ENCODE results near the gene KCNAB2. TPM values are rescaled to one million over a fixed set of nuclear protein-coding genes. Genes with fewer than 3 reads are reported as not detected.
"Not testable (repeated sequence)": the region's sequence is repeated elsewhere in the genome, so short reads cannot be mapped to it uniquely, and the experiment has no call there.

KCNAB2 gene
- total RNA-seq, 1 donor from 2014 or later = 3.3 TPM

DNA sequence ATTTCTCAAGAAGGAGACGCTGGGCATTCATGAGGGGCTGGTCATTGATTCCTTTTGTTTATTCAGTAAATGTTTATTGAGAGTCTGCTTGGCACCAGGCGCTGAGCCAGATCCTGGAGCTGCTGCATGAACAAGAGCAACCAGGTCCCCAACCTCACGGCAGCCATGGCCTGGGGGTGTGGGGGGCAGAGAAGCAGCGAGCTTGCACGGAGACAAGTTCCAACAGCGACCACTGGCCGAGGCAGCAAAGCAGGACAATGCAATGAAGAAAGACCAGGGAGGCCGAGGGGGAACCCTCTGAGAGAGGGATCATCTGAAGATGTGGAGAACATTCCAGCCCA, 7.5 kb downstream of the KCNAB2 start:
- no peak for TF ChIP-seq CTCF (conservative IDR thresholded peaks at IDR 0.05; ENCODE audit: low read depth, low read length)
- no peak overlapping the region for H3K4me3 ChIP-seq (ENCODE audit: low read depth, low read length)
- DNase-seq (ENCODE audit: low read depth) = no peak

DNA sequence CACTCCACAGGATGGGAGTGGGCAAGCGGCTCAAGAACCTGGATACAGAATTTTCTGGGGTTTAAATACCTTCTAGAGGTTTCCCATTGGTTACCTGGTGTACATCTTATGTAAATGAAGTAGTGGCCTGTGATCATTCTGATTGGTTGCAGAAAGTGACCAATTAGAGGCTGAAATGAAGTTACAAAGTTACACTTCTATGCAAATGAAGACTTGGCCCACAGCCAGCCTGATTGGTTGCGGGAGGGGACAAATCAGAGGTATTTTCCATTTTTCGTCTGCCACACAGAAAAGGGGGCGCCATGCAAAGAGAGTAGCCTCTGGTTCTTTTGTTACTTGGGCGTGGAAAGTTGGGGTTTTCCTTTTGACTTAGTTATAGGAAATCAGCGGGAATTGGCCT, 8.9 kb downstream of the KCNAB2 start:
- no peak for DNase-seq (ENCODE audit: low read depth)
- no peak for TF ChIP-seq CTCF (conservative IDR thresholded peaks at IDR 0.05; ENCODE audit: low read depth, low read length)
- H3K4me3 ChIP-seq (ENCODE audit: low read depth, low read length) = no peak overlapping the region

DNA sequence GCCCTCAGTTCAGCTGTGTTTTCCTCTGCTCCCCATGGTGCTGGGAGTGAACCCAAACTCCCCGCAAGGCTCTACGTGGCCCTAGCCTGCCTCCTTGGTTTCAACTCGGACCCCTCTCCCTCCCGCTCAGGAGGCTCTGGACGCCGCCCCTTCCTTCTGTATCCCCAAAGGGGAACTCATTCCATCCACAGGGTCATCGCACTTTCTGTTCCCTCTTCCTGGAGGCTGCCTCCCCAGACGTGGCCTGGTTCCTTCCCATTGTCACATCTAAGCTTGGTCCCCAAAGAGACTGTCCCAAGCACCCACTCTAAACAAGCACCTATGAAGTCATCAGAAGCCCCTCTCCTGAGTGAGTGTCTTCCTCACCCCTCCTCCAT, 10.9 kb downstream of the KCNAB2 start:
- TF ChIP-seq CTCF (conservative IDR thresholded peaks at IDR 0.05; ENCODE audit: low read depth, low read length) = no peak
- no peak for DNase-seq (ENCODE audit: low read depth)

DNA sequence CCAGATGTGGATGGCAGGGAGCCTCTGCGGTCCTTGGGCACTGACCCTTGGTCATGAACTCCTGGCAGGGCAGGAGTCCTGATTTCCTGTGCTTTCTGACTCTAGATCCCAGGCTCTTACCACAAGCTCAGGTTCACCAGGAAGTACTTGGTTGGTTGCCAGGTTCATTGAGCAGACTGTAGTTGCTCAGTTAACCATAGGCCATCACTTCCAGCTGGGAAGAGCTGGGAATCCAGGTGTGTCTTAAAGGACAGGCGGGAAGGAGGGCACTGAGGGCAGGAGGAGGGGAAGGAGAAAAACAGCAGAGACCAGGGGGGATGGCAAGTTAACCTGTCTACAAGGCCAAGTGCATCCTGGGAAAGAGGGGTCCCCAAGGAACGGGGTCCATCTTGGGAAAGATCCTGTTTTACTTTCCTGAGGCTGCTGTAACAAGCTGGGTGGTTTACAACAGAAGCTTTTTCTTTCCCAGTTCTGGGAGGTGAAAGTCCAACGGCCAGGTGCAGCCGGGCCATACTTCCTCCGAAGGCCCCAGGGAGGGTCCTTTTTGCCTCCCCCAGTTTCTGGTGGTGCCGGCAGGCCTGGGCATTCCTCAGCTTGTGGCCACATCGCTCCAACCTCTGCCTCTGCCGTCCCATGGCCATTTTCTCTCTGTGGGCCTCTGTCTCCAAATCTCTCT, 11.6 kb downstream of the KCNAB2 start:
- no peak for DNase-seq (ENCODE audit: low read depth)
- H3K4me3 ChIP-seq (ENCODE audit: low read depth, low read length) = no peak overlapping the region
- TF ChIP-seq CTCF (conservative IDR thresholded peaks at IDR 0.05; ENCODE audit: low read depth, low read length) = no peak

More for the DNA sequence above, 10.9 kb downstream of the KCNAB2 start:
- no peak overlapping the region for H3K4me3 ChIP-seq (ENCODE audit: low read depth, low read length)

GRCh38 chr1:6059866-6060265, 14.2 kb downstream of the KCNAB2 start:
- DNase-seq (ENCODE audit: low read depth) = no peak
- no peak for TF ChIP-seq CTCF (conservative IDR thresholded peaks at IDR 0.05; ENCODE audit: low read depth, low read length)

DNA sequence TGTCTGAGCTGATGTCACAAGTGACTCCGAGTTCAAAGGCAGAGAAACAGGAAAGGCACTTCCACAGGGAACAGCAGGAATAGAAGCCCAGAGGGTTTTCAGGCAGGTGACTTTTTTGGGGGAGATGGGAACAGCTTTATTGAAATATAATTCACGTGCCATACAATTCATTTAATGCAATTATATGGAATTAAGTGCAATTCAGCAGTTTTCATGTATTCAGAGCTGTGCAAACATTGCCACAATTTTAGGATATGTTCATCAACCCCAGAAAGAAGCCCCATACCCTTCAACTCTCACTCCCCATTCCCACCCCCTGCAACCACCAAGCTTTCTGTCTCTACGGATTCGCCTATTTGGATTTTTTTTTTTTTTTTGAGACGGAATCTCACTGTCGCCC, 17.0 kb downstream of the KCNAB2 start:
- H3K4me3 ChIP-seq (ENCODE audit: low read depth, low read length) = no peak overlapping the region
- TF ChIP-seq CTCF (conservative IDR thresholded peaks at IDR 0.05; ENCODE audit: low read depth, low read length) = no peak
- DNase-seq (ENCODE audit: low read depth) = no peak

More at GRCh38 chr1:6059866-6060265, 14.2 kb downstream of the KCNAB2 start:
- no peak overlapping the region for H3K4me3 ChIP-seq (ENCODE audit: low read depth, low read length)

DNA sequence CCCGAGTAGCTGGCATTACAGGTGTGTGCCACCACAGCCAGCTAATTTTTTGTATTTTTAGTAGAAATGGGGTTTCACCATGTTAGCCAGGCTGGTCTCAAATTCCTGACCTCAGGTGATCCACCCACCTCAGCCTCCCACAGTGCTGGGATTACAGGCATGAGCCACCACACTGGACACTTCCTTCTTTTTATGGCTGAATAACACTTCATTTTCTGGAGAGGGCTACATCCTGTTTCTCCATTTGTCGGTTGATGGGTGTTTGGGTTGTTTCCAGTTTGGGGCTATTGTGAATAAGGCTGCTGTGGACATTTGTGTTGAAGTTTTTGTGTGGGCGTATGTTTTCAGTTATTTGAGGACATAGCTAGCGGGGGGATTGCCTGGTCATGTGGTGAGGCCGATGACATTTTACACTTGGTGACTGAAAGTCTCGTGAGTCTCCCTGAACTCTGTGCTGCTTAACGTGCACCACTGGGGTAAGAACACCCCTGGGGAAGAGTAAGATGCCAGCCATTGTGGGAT, 17.9 kb downstream of the KCNAB2 start:
- not testable (repeated sequence) for DNase-seq (ENCODE audit: low read depth)

More for the DNA sequence above, 17.9 kb downstream of the KCNAB2 start:
- not testable (repeated sequence) for H3K4me3 ChIP-seq (ENCODE audit: low read depth, low read length)

Data from epithelial cell of proximal tubule (primary cell).